Jurkat, Clone E6-1 (cell line): ENCODE results near the gene PITPNB.

Experiments
- DNase-seq: peaks from one replicate; pipeline ENCODE4 v3.0.0-alpha.2; 2011; ENCODE audit warnings: low read depth, low spot score
- H3K4me3 ChIP-seq: 2 replicates; pipeline ENCODE4 v1.5.1; 2011; ENCODE audit warnings: mild to moderate bottlenecking, low read length, control low read depth, moderate library complexity

PITPNB gene

GRCh38 chr22:27927608-27928007, 8.6 kb upstream of the PITPNB start:
- DNase-seq: no peak
- H3K4me3 ChIP-seq: no peak overlapping the region

- H3K4me3 ChIP-seq: no peak overlapping the region
- no peak for DNase-seq
Measured at GRCh38 chr22:27925331-27925730, 6.3 kb upstream of the PITPNB start.

- DNase-seq: no peak
Measured at GRCh38 chr22:27919942-27920755, 1.1 kb upstream of the PITPNB start.

GRCh38 chr22:27918341-27919221, 475 bp downstream of the PITPNB start:
- peak overlapping the region; percentile 82 for H3K4me3 ChIP-seq
- peak; percentile 39 for DNase-seq

More at GRCh38 chr22:27919942-27920755, 1.1 kb upstream of the PITPNB start:
- H3K4me3 ChIP-seq: peak overlapping the region; percentile 89

DNA sequence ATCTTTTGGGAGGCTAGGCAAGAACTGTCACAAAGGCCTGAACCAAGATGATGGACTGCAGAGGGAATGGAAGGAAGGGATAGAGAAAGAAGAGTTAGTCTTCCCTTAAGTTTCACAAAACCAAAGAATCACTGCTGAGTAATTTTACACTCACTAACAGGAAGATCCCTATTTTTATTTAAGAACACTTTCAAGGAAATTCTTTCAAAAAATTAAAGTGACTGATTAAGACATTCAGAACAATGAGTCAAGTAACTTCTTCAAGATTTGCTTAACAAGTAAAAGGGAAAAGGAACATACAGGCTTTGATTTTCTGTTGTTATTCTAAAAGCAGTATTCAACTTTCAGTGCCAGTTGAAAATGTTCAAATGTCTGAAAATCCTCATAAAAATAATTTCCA, 3.1 kb downstream of the PITPNB start:
- no peak for DNase-seq
- H3K4me3 ChIP-seq: no peak overlapping the region

DNA sequence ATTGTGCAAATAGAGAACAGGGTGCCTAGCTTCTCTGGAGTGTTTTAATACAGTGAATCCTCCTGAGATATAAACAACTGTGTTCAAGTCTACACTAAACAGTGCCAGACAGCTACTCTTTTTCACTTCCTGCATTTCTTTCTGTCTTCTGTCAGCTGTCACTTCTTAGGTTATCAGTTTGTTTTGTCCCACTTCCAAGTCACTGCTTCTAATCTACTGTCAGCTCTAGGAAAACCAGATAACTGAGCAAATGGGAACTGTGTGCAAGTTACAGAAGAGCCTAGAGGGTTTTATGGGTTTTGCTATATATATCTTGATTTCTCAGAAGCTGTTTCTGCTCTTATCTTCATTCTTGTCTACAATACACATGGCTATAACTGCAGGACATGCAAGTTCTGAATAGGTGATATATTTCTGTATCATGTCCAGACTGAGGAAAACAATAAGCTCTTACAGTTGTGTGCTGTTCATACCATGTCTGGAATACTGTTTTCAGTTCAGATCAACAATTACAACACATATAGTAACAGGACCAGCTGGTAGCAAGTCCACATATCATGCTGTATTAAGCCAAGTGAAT, 5.8 kb downstream of the PITPNB start:
- no peak for DNase-seq
- H3K4me3 ChIP-seq: no peak overlapping the region

DNA sequence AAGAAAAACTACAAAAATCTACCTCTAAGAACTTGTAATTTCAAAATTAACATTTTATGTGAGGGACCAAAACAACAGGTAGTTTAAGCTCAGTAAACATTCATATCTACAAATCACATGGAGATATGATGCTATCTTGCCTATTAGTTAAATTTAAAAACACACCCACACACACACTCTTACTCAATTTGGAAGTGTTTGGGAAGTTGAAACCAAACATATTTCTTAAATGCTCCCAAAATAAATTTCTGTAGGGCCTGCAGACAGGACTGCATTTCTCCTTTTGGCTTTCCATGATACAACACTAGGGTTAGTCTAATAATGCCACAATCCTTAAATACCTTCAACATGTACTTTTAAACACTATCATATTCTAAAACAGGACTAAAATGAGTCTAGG, 7.0 kb downstream of the PITPNB start:
- DNase-seq: no peak
- H3K4me3 ChIP-seq: no peak overlapping the region

- H3K4me3 ChIP-seq: no peak overlapping the region
- no peak for DNase-seq
Measured at GRCh38 chr22:27911330-27911729, 7.7 kb downstream of the PITPNB start.

DNA sequence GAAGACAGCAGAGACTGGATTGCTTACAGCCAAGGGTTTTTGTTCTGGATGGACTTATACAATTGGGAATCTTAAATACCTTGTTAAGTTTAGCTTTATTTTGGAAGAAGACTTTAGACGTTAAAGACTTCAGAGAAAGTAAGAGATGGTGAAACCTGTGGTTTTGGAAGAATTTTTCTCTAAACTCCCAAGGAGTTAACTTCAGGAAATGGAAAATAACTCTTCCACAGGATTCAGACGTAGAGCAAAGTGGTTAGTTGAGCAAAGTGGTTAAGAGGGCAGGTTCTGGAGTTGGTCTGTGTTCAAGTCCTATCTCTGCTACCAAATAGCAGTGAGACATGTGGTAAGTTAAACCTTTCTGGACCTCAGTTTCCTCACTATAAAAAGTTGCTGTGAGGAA, 12.8 kb downstream of the PITPNB start:
- DNase-seq: no peak
- no peak overlapping the region for H3K4me3 ChIP-seq

DNA sequence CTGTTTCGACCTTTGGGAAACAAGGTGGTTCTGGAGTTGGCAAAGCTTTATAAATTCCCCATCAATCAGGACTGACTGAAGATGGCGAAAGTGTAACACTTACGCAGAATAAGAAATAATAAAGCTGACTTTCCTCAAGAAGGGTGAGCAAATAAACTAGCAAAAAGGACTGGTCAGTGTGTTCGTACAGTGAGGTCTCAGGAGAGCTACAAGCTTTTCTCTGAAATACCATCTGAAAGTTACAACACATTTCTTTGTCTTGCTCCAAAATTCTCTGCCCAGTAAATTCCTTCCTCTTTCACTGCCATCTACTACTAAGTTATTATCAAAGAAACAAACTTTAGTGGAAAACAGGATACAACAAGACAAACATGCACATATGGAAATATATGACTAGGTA, 13.4 kb downstream of the PITPNB start:
- DNase-seq: no peak
- no peak overlapping the region for H3K4me3 ChIP-seq

DNA sequence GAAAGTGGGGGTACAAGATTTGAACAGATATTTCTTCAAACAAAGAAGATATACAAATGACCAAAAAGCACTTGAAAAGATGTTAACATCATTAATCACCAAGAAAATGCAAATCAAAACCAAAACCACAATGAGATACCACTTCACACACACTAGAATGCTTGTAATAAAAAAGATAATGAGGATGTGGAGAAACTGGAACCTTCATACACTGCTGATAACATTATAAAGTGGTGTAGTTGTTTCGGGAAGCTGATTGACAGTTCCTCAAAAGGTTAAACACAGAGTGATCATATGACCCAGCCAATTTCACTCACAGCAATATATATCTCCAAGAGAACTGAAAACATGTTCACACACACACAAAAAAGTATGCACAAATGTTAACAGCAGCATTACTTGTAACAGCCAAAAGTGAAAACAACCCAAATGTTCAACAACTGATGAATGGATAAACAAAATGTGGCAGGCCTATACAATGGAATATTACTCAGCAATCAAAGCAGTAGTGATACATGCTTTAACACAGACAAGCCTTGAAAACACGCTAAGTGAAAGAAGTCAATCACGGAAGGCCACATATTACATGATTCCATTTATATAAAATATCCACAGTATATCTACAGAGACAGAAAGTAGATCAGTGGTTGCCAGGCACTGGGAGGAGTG, 15.1 kb downstream of the PITPNB start:
- DNase-seq: peak; percentile 80
- no peak overlapping the region for H3K4me3 ChIP-seq

DNA sequence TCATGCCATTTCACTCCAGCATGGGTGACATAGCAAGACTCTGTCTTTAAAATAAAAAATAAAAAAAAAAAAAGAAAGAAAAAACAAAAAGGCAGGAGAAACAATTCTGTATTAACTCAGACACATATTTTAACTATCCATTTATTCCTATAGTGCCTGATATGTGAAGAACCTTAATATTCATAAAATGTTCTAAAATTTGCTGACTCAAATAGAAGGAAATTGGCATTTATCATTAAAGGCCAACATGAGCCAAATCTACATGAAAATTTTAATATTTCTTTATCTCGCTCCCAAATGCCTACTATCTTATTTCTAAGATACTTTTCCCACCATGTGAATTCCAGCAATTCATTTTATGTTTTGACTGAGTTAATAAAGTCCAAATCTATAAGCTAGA, 18.9 kb downstream of the PITPNB start:
- DNase-seq: no peak

DNA sequence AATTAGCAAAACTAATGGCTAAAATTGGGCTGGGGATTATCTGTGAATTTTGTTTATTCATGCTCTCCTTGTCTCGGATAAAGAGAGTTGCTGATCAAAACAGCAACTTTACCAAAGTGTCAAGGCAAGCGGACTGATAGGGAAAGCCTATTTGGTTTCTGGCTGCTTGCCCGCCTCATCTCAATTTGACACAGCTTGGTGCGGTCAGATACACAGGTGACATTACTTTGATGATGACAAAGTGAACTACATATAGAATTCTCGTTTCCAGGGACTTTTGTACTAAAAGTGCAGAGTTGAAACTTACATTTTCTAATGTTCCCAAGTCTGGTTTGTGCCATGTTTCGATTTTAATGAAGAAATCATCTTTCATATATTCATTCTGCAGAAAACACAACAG, 22.8 kb downstream of the PITPNB start:
- no peak for DNase-seq
- H3K4me3 ChIP-seq: no peak overlapping the region

More for the DNA sequence above, 18.9 kb downstream of the PITPNB start:
- no peak overlapping the region for H3K4me3 ChIP-seq

GRCh38 chr22:27895600-27895999, 23.5 kb downstream of the PITPNB start:
- no peak overlapping the region for H3K4me3 ChIP-seq

GRCh38 chr22:27892811-27893210, 26.2 kb downstream of the PITPNB start:
- no peak overlapping the region for H3K4me3 ChIP-seq
- no peak for DNase-seq

More at GRCh38 chr22:27895600-27895999, 23.5 kb downstream of the PITPNB start:
- no peak for DNase-seq

DNA sequence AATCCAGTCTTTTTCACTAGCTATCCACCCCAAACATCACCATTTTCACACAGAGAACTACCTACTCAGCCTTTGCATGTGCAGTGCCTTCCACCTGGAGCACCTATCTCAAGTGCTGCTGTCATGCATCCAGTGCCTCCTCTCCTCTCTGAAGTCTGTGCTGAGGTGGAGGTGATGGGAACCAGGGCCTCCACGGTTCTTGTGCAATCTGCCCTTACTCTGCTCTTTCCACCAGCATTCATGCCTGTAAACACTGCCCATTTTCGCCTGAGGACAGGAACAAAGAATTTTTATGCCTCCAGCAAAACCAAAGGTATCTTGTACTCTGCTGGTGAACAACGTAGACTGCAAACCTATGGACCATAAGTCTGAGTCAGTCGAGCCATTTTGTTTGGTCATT, 27.0 kb downstream of the PITPNB start:
- no peak for DNase-seq
- no peak overlapping the region for H3K4me3 ChIP-seq

- no peak for DNase-seq
- no peak overlapping the region for H3K4me3 ChIP-seq
Measured at GRCh38 chr22:27888310-27888709, 30.7 kb downstream of the PITPNB start.

- no peak overlapping the region for H3K4me3 ChIP-seq
- no peak for DNase-seq
Measured at GRCh38 chr22:27886843-27887151, 32.3 kb downstream of the PITPNB start.

GRCh38 chr22:27885977-27886842, 32.8 kb downstream of the PITPNB start:
- DNase-seq: peak; percentile 35
- no peak overlapping the region for H3K4me3 ChIP-seq
